Fibroblast of lung (primary cell): ENCODE results near the gene RAB13. TPM values are rescaled to one million over a fixed set of nuclear protein-coding genes. Genes with fewer than 3 reads are reported as not detected.

Experiments
- DNase-seq, 2 donors: peaks; one replicate each; pipeline versions ENCODE4 v3.0.0 to v3.0.0-alpha.2; 2010; ENCODE audit warnings: low read depth in 2 of 2
- H2AFZ ChIP-seq: 2 replicates; pipeline ENCODE4 v1.5.1; 2012; ENCODE audit warnings: low read length, control low read depth, inconsistent platforms
- H3K27ac ChIP-seq: 2 replicates; pipeline ENCODE4 v1.5.1; 2011; ENCODE audit warnings: low read length, control low read depth; ENCODE audit not compliant: insufficient read depth
- H3K27me3 ChIP-seq: 2 replicates; pipeline ENCODE4 v1.5.1; 2011; ENCODE audit warnings: mild to moderate bottlenecking, low read length; ENCODE audit not compliant: control insufficient read depth, insufficient read depth
- H3K36me3 ChIP-seq: 2 replicates; pipeline ENCODE4 v1.5.1; 2011; ENCODE audit warnings: low read length; ENCODE audit not compliant: control insufficient read depth, insufficient read depth
- H3K4me1 ChIP-seq: 2 replicates; pipeline ENCODE4 v1.5.1; 2011; ENCODE audit warnings: low read length; ENCODE audit not compliant: control insufficient read depth, insufficient read depth; ENCODE audit errors: extremely low read depth
- H3K4me2 ChIP-seq: 2 replicates; pipeline ENCODE4 v1.5.1; 2011; ENCODE audit warnings: low read length, control low read depth; ENCODE audit not compliant: insufficient read depth; ENCODE audit errors: extremely low read depth
- H3K4me3 ChIP-seq, 4 experiments: fragments of 200-600 bp in 1 of 4; sonication (generic) in 1 of 4; replicated peaks in 1 of 4; 2 replicates each; pipeline ENCODE4 v1.5.1; 2011 to 2016; ENCODE audit warnings: low read length in 4 of 4, low read depth in 3 of 4, mild to moderate bottlenecking in 3 of 4, control low read depth in 2 of 4, inconsistent platforms in 1 of 4, mixed read lengths in 1 of 4; ENCODE audit not compliant: insufficient read depth in 1 of 4; ENCODE audit errors: control extremely low read depth in 1 of 4
- H3K79me2 ChIP-seq: 2 replicates; pipeline ENCODE4 v1.5.1; 2012; ENCODE audit warnings: mild to moderate bottlenecking, low read length, inconsistent platforms; ENCODE audit not compliant: control insufficient read depth, insufficient read depth
- H3K9ac ChIP-seq: 2 replicates; pipeline ENCODE4 v1.5.1; 2011; ENCODE audit warnings: mild to moderate bottlenecking, low read length, control low read depth; ENCODE audit not compliant: insufficient read depth
- H3K9me3 ChIP-seq: 2 replicates; pipeline ENCODE4 v1.5.1; 2012; ENCODE audit warnings: low read depth, low read length; ENCODE audit not compliant: control insufficient read depth, insufficient read depth
- H4K20me1 ChIP-seq: 2 replicates; pipeline ENCODE4 v1.5.1; 2011; ENCODE audit warnings: low read length; ENCODE audit not compliant: control insufficient read depth, insufficient read depth; ENCODE audit errors: extremely low read depth
- EZH2 ChIP-seq: IDR thresholded peaks from 2 replicates; pipeline ENCODE4 v1.5.1; 2012; ENCODE audit warnings: low read length, control low read depth, mild to moderate bottlenecking; ENCODE audit errors: missing control alignments
- polyA plus RNA-seq, 2 donors: library from polyadenylated mRNA; depleted of rRNA in 1 of 2; stranded (reverse) in 1 of 2; unstranded in 1 of 2; fragments of >200 nt; gene quantifications; 2 replicates each; pipeline ENCODE4 v1.2.1, GENCODE V29; 2011 to 2012; ENCODE audit warnings: missing spikeins in 1 of 2
- total RNA-seq: library from RNA; depleted of rRNA; stranded (reverse); fragments of >200 nt; gene quantifications from 2 replicates; pipeline ENCODE4 v1.2.1, GENCODE V29; 2014
- TF ChIP-seq, protein P1 (sequence below), 2 donors: IDR thresholded peaks in 1 of 2; conservative IDR thresholded peaks in 1 of 2; 1 replicate in 1 of 2; 2 replicates in 1 of 2; pipeline ENCODE4 v1.5.1; 2011 to 2012; ENCODE audit warnings: low read length in 2 of 2, control low read depth in 1 of 2, inconsistent platforms in 1 of 2, low read depth in 1 of 2, mild to moderate bottlenecking in 1 of 2

Gene RAB13
- total and polyA plus RNA-seq, 2 donors (not counting 1 experiment from before 2014, with no cell fraction given): 86.2 to 126 TPM

DNA sequence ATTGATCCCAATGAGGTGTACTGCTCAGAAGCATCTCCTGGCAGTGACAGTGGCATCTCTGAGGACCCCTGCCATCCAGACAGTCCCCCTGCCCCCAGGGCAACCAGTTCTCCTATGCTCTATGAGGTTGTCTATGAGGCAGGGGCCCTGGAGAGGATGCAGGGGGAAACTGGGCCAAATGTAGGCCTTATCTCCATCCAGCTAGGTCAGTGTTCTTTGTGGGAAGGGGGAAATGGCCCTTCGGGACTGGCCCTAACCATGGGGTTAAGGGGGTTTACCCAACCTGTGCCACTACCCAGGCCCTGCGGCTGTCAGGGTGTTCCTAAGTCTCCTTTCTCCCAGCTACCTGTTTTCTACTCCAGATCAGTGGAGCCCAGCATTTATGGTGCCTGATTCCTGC is 17.2 kb downstream of the RAB13 start:
- Histone ChIP-seq H3K4me2 (no peak overlapping the region), H3K27ac (no peak overlapping the region), H3K9me3 (no peaks in the 10 kb centered on the region), H3K9ac (no peak overlapping the region), H3K36me3 (peaks cover 7% of the 10 kb centered on the region), H3K79me2 (no peaks in the 10 kb centered on the region), H3K4me1 (peaks cover 6% of the 10 kb centered on the region), H3K4me3 (peak overlapping the region in 1 of 4 experiments; percentile 90), H4K20me1 (no peaks in the 10 kb centered on the region), H2AFZ (no peak overlapping the region), H3K27me3 (no peaks in the 10 kb centered on the region)
- TF ChIP-seq EZH2: no peak
- TF ChIP-seq, protein P1, sequence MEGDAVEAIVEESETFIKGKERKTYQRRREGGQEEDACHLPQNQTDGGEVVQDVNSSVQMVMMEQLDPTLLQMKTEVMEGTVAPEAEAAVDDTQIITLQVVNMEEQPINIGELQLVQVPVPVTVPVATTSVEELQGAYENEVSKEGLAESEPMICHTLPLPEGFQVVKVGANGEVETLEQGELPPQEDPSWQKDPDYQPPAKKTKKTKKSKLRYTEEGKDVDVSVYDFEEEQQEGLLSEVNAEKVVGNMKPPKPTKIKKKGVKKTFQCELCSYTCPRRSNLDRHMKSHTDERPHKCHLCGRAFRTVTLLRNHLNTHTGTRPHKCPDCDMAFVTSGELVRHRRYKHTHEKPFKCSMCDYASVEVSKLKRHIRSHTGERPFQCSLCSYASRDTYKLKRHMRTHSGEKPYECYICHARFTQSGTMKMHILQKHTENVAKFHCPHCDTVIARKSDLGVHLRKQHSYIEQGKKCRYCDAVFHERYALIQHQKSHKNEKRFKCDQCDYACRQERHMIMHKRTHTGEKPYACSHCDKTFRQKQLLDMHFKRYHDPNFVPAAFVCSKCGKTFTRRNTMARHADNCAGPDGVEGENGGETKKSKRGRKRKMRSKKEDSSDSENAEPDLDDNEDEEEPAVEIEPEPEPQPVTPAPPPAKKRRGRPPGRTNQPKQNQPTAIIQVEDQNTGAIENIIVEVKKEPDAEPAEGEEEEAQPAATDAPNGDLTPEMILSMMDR (conservative IDR thresholded peaks at IDR 0.05 in 1 of 2, IDR thresholded peaks at IDR 0.05 in 1 of 2; ENCODE audit: low read depth in 1 of 2, low read length in 2 of 2): no peak
- no peak for DNase-seq

DNA sequence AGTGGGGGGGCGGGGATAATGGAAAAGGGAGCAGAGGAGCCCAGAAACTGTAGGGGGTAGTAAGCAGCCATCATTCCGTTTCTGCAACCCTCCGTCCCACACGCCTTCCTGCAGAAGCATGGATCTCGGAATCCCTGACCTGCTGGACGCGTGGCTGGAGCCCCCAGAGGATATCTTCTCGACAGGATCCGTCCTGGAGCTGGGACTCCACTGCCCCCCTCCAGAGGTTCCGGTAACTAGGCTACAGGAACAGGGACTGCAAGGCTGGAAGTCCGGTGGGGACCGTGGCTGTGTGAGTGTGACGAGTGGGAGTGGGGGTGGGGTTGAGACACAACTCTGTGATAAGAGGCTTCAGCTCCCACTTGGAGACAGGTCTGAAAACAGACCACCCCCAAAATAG is 17.7 kb downstream of the RAB13 start:
- Histone ChIP-seq H3K4me3 (peak overlapping the region; percentile 62 to 90 (median 81)), H3K4me2 (peak overlapping the region; percentile 99), H3K4me1 (peaks cover 9% of the 10 kb centered on the region), H3K36me3 (peaks cover 2% of the 10 kb centered on the region), H4K20me1 (no peaks in the 10 kb centered on the region), H3K9ac (no peak overlapping the region), H3K9me3 (no peaks in the 10 kb centered on the region), H3K79me2 (no peaks in the 10 kb centered on the region), H3K27me3 (no peaks in the 10 kb centered on the region), H3K27ac (no peak overlapping the region), H2AFZ (peak overlapping the region; percentile 69)
- no peak for DNase-seq
- TF ChIP-seq, protein P1 (conservative IDR thresholded peaks at IDR 0.05 in 1 of 2, IDR thresholded peaks at IDR 0.05 in 1 of 2; ENCODE audit: low read depth in 1 of 2, low read length in 2 of 2): no peak
- no peak for TF ChIP-seq EZH2

DNA sequence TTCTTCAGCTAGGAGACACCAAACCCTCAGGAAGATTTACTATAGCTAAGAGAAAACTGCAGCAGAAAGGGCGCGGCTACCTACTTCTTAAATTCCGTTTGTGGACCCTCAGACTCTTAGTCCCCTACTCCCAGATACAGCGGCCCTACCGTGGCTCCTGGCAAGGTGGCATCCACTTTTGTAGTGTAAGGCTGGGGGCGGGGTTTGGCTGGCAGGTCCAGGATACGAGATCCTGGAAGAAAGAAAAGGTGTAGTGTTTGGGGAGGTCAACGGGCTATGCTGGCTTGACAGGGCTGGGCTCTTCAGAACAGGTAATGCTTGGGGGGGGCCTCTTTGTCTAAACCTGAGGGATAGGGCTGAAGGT is 18.2 kb downstream of the RAB13 start:
- Histone ChIP-seq H2AFZ (peak overlapping the region; percentile 92), H3K4me3 (peak overlapping the region; percentile 62 to 90 (median 81)), H3K9ac (no peak overlapping the region), H3K27me3 (no peaks in the 10 kb centered on the region), H3K27ac (no peak overlapping the region), H3K9me3 (no peaks in the 10 kb centered on the region), H3K36me3 (peaks cover 2% of the 10 kb centered on the region), H3K4me2 (peak overlapping the region; percentile 99), H3K79me2 (peaks cover 1% of the 10 kb centered on the region), H3K4me1 (peaks cover 9% of the 10 kb centered on the region), H4K20me1 (no peaks in the 10 kb centered on the region)
- no peak for DNase-seq
- no peak for TF ChIP-seq EZH2
- TF ChIP-seq, protein P1 (conservative IDR thresholded peaks at IDR 0.05 in 1 of 2, IDR thresholded peaks at IDR 0.05 in 1 of 2; ENCODE audit: low read depth in 1 of 2, low read length in 2 of 2): no peak
